HG03095 (cell line): Measurements from ENCODE around the gene BHLHE23.
A peak's percentile ranks its signal among the peaks of the same experiment; 100 is the strongest.

ENCODE experiments used
- ATAC-seq: cut with Tn5 transposase; IDR thresholded peaks from one replicate; pipeline ENCODE4 v1.9.1; 2021; ENCODE audit warnings: moderate library complexity; ENCODE audit not compliant: unreplicated experiment

BHLHE23 gene

DNA sequence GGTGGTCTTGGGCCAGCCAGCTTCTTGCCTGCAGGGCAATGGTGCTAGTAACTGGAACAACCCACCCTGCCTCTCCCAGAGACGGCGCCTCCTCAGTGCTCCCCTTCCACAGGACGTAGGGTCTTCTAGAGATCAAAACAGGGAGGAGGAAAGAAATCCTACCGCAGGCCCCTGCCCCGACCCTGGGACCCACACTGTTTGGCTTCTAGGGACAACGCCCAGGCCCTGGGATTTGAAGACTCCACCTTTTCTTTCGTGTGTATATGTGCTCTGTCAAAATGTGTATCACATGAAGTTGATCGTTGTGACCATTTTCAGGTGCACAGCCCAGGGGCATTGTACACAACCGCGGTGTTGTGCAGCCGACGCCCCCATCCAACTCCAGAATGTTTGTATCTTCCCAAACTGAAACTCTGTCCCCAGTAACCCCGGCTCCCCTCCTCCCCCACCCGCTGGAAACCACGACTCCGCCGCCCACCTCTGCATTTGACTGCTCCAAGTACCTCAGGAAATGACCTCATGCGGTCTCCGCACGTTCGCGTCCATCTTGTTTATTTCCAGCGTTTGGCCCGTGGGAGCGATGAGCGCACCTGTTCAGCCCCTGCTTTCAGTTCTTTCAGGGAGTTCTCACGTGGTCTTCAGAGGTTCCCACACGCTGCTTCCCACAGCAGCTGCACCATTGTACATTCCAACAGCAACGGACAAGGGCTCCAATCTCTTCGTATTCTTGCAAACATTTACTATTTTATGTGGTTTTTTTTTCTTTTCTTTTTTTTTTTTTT, 3.4 kb upstream of the BHLHE23 start:
- ATAC-seq = peak; percentile 54

DNA sequence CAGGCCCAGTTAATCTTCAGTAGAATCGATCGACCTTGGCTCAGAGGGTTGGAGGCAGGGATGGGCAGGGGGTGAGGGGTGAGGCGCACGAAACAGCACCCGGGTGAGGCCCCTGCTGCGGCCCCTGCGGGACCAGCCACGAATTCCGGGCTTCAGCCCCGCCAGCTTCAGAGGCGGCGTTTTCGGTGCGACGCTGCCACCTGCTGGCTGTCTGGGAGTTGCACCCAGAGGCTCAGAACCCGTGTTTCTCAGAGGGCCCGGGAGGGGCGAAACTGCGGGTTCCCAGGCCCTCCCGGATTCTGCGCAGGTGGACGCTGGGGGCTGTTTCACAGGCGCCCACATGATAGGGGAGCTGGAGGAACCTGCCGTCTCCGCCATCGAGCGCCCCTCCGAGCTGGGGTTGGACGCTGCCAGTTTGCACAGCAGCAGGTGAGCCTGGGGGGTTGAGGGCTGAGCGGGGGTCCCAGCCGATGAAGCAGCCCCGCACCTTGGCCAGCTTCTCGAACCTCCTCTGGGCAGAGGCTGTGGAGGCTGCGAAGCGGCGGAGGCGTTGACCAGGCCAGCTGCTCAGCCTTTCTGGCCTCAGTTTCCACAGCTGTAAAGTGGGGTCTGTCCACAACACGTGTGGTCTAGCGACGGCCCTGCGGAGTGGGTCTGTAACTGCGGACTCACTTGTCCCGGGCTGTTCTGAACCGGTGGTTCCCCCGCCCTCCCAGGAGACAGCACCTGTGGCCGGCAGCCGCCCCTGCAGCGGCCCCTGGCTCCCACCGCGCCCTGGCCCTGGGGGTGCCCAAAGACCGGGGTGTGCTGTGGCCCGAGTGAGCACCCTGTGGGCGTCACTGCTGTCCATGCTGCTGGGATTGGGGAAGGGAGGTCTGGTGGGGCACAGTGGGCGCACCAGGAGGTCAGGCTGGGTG, 2.5 kb upstream of the BHLHE23 start:
- peak; percentile 44 for ATAC-seq

DNA sequence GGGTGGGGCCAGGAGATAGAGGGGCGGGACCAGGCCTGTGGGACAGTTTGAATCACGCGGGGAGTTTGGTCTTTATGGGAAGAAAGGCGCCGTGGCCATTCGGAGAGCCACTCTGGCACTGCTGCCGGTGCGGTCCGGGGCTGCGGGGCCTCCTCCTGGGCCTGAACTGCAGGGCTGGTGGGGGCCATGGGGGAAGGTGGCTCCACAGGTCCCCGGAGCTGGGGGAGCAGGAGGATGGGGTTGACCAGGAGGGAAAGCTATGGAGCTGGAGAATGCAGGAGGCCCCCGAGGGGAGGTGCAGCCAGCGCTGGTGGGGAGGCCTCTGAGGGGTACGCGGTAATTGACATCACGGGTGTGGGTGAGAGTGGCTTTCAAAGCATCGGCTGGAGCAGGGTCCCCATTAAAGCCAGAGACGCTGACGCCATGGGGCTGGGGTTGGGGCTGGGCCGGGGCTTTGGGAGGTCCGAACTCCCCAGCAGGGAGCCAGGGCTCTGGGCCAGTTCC, 1.8 kb upstream of the BHLHE23 start:
- no peak for ATAC-seq

DNA sequence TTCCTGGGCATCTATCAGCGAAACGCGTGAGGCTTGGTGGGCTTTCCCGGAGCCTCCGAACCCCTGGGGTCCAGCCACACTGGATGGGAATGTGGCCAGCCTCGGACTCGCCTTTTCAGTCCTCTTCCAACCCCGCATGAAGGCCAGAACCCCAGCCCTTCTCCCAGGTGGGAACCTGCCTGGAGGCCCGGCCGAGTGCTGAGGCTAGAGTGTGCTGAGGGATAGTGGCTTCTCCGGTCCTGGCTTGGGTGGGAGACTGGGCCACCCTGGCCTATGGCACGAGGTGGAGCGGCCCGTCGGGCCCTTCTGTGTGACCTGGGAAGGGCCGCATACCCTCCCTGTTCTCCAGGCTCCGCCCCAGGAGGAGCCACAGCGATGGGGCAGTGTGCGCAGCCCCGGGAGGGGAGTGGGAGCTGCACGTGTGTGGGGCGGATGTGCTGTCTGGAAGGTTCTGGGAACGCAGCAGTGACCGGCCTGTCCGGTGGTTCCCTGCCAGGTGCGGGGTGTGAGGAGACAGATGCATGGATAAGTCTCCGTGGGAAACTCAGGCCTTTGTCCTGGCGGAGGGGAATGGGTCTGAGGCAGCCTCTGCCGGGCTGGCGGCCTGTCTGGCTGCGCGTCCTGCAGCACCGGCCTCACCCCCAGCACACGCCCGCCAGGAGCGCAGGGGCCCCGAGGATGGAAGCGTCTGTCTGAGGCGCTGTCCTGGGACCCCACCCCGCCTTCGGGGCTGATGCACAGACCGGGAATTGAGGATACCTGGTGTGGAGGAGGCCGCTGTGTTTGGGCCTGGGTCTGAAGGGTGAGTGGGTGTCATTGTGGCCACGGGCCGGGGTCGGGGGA, 1.1 kb upstream of the BHLHE23 start:
- ATAC-seq = no peak

DNA sequence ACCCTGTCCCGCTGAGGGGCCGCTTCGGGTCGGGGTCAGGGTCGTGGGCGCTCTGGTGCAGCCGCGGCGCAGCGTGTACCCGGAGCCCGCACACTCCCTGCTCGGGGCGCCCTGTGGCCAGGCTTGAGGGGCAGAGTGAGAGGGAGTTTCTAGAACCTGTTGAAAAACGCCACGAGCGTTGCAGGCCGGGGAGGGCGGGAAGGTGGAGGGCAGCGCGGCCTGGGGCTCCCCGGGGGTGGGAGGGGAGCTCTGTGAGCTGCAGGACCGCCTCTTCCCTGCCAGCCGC, 539 bp upstream of the BHLHE23 start:
- no peak for ATAC-seq

DNA sequence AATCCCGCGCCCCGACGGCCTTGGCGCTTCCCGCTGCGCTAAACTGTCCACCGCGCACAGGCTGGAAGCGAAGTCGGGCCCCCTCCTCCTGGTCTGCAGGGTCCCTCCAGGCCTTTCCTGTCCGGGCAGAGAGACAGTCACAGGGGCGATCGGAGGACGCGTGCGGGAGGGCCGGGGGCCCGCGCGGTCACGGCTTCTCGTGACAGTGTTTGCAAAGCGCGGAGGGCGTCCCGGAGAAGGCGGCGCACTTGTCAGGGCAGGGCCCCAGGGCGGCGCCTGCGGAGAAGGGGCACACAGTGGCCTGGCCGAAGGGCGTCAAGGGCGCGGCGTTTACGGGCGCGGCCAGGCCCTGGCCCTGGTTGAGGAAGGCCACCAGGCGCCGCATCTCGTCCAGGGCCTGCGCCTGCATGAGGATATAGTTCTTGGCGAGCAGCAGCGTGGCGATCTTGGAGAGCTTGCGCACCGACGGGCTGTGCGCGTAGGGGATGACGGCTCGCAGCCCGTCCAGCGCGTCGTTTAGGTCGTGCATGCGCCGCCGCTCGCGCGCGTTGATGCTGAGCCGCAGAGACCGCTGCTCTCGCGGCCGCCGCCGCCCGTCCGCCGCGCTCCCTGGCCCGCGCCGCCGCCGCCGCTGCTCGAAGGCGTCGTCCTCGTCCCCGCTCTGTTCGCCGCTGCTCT, 763 bp downstream of the BHLHE23 start:
- ATAC-seq = no peak

DNA sequence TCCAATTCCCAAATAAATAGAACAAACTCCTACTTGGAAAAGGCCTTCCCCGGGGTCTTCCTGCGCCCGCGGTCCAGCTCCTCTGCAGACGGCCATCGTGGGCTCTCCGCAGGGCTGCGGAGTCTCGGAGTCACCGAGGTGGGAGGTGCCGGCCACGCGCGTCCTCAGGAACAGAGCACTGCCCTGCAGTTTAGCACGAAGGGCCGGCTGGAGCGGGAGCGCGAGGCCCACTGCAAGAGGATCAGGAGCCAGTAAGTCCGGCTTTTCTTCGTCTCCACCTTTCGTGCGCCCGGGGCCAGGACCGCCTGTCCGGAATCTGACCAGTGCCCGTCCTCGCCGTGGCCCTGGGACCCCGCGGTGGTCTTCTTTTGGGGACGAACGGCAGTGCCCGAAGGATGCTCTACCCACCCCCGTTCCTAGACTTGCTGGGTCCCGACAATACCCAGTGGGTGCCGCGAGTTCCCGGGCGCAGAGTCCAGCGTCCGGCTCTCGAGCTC, 1.4 kb downstream of the BHLHE23 start:
- ATAC-seq = no peak

DNA sequence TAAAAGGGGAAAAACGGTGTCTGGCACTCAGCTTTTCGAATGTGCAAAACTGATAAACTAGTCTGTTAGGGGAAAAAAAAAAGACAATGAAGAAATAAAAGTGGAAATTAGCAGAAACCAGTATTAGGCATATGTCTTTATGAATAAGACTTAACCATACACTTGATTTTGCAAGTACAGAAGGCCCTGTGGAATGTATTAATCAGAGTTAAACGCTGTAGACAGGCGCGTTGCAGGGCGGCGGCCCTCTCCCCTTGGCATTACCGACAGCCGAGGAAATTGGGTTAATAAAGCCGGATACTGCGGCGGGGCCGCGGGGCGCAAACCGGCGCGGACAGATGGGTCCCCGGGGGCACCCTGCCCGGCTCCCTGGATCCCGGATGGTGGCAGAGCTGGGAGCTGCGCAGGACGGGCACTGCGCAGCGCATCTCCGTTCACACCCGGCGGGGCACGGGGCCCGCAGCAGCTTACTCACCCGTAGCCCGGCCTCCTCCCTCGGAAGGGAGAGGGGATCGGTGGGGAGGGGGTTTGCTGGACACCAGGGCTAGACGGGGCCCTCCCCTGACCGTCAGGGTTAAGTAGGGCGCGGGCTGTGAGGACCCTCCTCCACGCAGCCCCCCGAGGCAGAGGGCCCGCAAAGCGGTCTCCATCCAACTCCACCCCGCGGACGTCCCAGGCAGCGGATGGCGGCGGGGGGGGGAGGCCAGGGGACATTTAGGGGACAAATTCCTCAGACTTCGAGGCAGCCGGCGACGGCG, 2.0 kb downstream of the BHLHE23 start:
- ATAC-seq = no peak

DNA sequence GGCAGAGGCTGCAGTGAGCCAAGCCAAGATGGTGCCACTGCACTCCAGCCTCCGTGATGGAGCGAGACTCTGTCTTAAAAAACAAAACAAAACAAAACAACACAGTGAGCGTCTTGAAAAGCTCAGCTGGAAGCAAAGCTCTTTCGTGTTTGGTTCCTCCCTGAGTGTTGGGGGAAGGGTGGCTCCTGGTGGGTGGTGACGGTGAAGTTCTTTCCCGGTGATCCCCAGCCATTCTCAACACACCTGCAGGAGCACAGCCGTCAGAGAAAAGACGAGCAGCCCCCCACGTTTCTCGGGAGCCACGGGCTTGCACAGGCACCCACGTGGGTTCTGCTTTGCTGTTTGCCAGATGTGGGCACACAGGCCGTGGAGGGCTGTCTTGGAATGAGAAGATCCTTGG, 3.2 kb downstream of the BHLHE23 start:
- no peak for ATAC-seq

DNA sequence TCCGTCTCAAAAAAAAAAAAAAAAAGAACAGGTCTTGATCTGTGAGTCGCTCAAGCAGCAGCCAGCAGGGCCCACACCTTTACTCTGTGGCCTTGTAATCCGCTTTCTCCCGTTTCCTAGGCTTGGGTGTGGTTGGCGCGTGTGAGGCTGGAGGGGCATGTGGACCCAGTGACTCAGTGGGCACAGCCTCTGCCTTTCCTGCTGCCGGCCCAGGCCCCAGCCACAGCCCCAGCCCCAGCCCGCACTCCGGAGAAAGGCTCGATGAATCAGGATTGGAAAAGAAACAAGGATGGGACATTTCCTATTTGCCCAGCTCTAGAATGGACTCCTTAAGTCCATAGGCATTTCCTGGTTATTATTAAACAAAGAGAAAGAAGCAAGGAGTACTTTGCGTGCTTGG, 4.3 kb downstream of the BHLHE23 start:
- ATAC-seq = no peak

DNA sequence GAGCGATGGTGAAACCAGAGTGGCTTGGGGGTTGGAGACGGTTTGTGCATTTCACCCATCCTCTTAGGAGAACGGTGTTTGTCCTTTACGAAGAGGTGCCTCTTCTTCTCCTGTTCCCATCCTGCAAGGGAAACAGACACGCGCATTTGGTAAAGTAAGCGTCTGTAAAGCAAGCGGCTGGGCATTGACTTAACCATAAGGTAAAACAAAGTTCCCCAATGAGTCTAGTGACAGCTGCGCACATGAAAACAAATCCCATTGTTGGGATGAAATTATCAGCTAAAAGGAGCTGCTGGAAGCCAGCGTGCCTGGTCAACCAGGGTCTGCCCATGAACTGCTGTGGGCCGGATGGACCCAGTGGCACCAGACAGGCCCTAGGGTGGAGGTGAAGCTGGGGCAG, 5.8 kb downstream of the BHLHE23 start:
- ATAC-seq = no peak

DNA sequence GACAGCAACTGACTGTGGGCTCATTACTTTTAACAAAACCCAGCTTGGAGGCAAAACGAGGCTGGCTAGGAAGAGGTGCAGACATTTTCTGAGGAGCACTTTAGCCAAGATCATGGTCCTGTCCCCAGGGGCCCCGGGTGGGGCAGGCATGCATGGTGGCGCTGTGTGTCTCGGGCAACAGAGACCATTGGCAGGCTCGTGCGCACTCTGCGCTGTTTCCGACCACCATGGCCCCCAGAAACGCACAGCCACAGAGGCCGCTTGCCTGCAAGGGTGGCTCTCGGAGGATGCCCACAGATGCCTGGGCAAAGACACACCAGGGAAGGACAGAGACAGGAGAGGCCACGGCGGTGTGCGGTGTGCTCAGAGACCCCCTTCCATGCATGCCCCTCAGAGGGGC, 6.7 kb downstream of the BHLHE23 start:
- ATAC-seq = no peak

DNA sequence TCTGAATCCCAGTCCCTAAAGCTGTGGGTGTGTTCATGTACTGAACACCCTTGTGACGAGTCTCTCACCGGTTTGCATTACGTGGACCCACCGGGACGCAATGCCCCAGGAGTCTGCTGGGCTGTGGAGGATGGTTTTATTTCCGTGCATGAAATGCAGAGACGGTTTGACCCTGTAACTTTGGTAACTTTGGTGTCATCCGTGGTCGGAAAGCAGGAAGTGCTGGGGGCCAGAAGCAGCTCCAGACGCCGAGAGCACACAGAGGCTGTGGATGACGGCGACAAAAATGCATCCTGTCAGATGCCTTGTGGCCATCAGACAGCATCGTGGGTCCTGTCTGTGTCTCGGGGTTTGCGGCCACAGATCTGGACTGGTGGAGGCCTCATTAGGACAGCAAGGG, 7.2 kb downstream of the BHLHE23 start:
- ATAC-seq = no peak

DNA sequence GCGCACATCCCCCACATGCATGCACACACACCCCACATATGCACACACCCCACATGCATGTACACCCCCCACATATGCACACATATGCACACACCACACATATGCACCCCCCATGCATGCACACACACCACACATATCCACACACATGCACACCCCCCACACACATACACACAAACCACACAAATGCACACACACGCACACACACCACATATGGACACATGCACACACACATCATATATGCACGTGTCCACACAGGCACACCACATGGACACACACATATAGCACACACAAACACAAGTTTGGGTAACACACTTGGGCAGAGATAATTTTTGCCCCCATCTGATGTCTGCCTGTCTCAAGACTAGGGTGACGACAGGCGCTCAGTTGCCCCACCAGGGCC, 8.3 kb downstream of the BHLHE23 start:
- ATAC-seq = no peak

DNA sequence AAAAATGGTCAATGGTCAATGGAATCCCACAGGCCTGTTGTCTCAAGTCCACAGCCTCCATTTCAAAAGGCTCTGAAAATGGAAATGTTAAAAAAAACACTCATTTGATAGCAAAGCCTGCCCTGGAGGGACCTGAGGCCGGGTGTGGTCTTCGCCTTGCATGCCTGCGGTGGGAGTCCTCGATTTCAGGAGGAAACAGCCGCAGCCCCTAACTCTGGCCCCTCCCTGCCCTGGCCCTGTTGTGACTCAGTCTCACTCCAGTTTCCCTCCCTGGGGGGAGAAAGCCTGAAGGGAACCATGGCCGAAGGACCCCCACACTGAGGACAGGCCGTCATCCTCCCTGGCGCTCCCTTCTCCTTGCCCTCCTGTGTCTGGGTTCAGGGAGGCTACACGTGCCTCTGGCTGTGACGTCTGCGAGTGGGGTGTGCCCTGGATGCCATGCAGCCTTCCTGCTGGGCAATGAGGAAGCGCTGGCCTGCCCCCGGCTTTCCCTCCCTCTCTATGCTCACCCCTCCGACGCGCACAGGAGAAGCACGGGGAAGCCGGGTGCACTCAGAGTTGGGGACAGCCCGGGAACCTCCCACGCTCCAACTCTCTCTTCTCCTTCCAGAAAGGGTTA, 9.2 kb downstream of the BHLHE23 start:
- no peak for ATAC-seq

DNA sequence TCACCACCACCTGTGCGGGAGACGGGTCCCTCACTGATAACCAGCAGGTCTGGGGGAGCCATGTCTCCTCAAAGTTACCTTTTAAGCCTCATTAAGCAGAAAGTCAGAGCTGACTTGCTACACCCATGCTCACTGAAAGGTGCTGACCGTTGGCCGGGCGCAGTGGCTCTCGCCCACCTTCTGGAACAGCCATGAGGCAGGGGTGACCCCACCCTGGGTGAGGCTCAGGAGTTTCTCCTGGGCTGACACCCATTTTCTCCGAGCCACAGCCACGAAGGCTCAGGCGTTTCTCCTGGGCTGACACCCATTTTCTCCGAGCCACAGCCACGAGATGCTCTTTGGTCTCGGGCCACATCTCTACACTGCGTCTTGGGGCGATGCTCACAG, 10.2 kb downstream of the BHLHE23 start:
- no peak for ATAC-seq

DNA sequence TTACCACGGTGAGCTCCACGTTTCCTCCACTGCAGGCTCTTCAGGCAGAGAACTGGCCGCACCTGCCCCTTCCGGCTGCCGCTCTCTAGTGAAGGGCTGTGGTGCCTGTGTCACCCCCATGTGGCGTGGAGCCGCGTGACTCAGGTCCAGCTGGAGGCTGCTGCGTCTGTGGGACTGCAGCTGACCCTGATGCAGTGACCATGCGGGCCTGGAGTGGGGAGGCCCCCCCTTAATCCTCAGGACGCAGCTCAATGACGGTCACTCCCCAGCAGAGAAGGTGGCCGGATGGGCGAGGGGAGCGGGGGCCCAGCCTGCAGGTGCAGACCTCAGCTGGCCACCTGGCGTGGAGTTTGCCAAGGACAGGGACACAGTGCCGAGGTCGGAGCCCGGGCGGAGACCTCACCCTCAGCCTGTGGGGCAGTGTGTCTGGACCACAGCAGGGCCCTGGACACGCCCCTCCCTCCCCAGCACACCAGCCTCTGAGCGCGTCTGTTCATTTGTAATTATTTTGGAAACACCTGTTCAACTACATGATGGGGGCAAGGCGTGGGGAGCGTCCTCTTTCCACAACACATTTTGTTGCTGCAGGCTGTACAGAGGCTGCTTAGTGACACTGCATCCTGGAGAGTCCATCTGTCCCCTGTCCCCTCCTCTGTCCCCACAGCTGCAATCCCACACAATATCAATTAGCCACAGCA, 10.7 kb downstream of the BHLHE23 start:
- ATAC-seq = no peak

DNA sequence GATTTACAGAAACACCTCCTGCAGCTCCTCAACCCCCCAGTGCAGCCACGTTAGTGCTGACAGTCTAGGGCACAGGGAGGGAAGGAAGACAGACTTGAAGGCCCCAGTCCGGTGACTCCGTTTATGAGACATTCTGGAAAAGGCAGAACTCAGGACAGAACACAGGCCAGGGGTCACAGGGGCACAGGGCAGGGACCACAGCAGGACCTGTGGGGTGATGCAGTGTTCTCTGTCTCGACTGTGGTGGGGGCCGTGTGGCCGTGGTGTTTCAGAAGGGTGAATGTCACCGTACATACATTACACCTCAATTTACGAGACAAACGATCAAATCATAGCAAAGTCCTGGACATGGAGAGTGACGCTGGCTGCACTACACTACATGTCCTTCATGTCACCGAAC, 11.3 kb downstream of the BHLHE23 start:
- no peak for ATAC-seq

DNA sequence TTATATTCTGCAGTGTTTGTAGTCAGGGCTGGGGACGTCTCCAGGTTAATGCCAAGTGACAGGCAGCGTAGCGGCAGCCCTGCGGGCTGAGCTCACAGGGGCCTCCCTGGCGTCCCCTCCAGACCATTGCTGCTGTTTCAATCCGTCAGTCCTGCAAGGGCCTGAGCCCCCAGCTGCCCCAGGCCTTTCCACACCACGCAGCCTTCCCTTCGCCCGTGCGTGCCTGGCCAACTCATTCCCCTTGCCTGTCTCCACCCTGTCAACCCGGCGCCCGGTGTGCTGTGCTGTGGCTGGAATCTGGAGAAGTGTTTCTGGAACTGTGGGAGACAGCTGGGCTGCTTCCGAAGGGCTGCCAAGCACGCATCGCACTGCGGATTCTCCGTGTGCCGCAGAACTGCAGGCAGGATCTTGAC, 11.9 kb downstream of the BHLHE23 start:
- no peak for ATAC-seq
